Neural progenitor cell (in vitro differentiated cells): ENCODE measurements around the gene GPX7.

Experiments
- EZH2 ChIP-seq: fragments of 200-600 bp; sonication (generic); IDR thresholded peaks from 2 replicates; pipeline ENCODE4 v1.6.1; 2017; ENCODE audit warnings: antibody characterized with exemption, mild to moderate bottlenecking, moderate library complexity
- TF ChIP-seq, protein P1 (sequence below): fragments of 200-600 bp; sonication (generic); IDR thresholded peaks from 2 replicates; pipeline ENCODE4 v1.5.1; 2017; ENCODE audit warnings: antibody characterized with exemption, mild to moderate bottlenecking

DNA sequence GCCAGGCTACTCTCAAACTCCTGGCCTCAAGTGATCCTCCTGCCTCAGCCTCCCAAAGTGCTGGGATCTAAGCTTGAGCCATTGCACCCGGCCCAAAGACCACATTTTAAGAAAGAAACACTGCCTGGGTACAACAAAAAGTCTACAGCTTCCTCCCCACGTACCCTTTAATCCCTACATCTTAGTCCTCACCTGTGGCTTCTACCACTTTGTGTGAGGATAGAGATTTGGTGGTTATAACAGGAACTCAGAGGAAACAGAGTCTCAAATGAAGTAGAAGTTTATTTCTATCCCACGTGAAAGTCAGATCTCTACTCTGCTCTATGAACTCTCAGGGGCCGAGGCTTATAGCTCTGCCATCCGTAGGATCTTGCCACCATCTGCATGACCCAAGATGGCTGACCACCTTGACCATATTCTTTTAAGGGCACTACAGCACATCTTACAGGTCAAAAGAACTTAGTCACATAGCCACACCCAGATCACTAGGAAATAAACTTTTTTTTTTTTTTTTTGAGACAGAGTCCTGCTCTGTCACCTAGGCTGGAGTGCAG lies 13.4 kb downstream of the GPX7 start:
- TF ChIP-seq, protein P1, sequence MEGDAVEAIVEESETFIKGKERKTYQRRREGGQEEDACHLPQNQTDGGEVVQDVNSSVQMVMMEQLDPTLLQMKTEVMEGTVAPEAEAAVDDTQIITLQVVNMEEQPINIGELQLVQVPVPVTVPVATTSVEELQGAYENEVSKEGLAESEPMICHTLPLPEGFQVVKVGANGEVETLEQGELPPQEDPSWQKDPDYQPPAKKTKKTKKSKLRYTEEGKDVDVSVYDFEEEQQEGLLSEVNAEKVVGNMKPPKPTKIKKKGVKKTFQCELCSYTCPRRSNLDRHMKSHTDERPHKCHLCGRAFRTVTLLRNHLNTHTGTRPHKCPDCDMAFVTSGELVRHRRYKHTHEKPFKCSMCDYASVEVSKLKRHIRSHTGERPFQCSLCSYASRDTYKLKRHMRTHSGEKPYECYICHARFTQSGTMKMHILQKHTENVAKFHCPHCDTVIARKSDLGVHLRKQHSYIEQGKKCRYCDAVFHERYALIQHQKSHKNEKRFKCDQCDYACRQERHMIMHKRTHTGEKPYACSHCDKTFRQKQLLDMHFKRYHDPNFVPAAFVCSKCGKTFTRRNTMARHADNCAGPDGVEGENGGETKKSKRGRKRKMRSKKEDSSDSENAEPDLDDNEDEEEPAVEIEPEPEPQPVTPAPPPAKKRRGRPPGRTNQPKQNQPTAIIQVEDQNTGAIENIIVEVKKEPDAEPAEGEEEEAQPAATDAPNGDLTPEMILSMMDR: no peak
- TF ChIP-seq EZH2: no peak
